VCaP (cell line): ENCODE results near the gene NT5C2.
A peak's percentile ranks its signal among the peaks of the same experiment; 100 is the strongest.
"Not testable (repeated sequence)": the region's sequence is repeated elsewhere in the genome, so short reads cannot be mapped to it uniquely, and the experiment has no call there.

ENCODE experiments used
- H3K27ac ChIP-seq: fragments of 450-650 bp; 2 replicates; pipeline ENCODE4 v1.5.1; 2017
- TF ChIP-seq, protein P1 (sequence below): fragments of 450-650 bp; conservative IDR thresholded peaks from 2 replicates; pipeline ENCODE4 v1.5.1; 2017; ENCODE audit warnings: mild to moderate bottlenecking, moderate library complexity

The NT5C2 gene

DNA sequence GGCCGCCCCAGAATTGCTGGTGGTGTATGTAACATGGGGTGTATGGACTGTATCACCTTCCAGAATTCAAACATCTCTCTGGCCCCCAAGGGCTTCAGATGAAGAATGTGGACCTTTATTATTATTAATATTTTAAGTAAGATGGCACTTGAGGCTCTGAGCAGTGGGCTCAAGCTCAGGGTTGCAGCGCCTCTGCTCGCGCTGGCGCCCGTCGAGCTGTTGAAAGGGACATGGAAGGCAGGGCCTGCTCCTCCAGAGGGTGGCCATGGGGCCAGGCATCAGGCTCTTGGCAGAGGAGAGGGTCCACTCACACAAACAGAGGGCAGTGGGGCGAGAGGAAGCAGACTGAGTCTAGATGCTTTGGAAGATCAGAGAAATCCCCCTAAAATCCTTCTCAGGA lies 120.2 kb downstream of the NT5C2 start:
- TF ChIP-seq, protein P1, sequence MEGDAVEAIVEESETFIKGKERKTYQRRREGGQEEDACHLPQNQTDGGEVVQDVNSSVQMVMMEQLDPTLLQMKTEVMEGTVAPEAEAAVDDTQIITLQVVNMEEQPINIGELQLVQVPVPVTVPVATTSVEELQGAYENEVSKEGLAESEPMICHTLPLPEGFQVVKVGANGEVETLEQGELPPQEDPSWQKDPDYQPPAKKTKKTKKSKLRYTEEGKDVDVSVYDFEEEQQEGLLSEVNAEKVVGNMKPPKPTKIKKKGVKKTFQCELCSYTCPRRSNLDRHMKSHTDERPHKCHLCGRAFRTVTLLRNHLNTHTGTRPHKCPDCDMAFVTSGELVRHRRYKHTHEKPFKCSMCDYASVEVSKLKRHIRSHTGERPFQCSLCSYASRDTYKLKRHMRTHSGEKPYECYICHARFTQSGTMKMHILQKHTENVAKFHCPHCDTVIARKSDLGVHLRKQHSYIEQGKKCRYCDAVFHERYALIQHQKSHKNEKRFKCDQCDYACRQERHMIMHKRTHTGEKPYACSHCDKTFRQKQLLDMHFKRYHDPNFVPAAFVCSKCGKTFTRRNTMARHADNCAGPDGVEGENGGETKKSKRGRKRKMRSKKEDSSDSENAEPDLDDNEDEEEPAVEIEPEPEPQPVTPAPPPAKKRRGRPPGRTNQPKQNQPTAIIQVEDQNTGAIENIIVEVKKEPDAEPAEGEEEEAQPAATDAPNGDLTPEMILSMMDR, result no peak
- H3K27ac ChIP-seq, result no peak overlapping the region

DNA sequence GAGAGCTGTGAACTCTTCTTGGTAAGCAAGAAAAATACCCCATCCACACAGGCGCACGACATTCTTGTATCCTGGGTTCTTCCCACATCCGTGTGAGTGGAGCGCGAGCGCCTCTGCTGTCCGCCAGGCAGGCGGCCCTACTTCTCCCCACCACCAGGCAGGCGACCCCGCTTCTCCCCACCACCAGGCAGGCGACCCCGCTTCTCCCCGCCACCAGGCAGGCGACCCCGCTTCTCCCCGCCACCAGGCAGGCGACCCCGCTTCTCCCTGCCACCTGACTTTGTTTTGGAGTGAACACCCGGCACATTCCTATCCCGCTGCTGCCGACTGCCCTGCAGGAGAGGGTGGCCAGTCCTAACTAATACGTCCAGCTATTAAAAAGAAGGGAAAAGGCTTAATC lies 120.8 kb downstream of the NT5C2 start:
- TF ChIP-seq, protein P1, result no peak
- H3K27ac ChIP-seq, result no peak overlapping the region

DNA sequence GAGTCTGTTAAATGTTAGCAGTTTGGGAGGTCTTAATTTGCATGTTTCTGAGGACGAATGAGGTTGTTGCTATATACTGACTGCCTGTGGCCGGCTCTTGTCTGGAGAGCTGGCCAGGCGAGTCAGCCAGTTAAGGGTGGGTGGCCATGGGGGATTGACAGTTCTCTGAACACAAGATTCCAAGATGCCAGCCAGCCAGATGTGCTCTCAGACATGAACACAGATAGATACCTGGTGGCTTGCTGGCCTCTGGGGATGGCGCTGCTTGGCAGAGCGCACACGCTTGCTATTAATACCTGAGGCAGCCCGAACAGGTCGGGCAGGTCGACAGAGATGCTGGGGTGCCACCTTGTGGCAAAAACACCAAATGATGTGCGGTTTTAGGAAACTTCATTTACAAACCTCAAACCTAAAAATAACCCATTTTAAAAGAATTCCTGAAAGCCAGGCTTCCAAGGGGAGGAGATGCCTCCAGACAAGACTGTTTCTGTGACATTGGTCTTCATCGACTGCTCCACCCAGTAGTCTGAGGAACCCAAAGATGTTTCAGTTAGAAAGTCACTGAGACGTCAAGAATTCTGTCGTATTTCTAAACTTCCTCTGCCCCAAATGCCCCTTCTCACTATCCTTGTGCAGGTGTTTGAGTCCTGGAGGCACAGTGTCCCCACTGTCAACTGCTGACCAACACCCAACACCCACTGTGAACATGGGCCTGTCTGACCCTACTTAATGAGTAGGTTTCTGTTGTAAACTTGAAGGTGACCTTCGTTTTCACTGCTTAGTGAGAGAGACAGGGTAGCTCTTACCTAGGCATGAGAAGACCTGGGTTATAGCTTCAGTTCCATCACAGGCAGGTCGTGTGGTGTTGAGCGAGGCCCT lies 123.4 kb downstream of the NT5C2 start:
- TF ChIP-seq, protein P1, result peak; percentile 86
- no peak overlapping the region for H3K27ac ChIP-seq

DNA sequence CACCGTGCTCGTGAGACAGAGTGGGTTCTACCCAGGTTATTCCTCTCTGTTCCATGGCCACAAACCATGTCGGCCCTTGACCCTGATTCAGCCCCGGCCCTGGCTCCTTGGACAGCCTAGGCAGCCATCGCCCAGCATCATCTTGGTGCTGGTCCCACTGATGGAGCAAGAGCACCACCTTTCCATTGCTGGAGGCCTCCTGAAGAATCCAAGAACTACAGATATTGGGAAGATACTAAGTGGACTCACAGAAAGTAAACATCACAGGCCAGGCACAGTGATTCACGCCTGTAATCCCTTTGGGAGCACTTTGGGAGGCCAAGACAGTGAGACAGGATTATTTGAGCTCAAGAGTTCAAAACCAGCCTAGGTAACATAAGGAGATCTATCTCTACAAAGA lies 125.1 kb downstream of the NT5C2 start:
- H3K27ac ChIP-seq, result no peak overlapping the region
- TF ChIP-seq, protein P1, result no peak

DNA sequence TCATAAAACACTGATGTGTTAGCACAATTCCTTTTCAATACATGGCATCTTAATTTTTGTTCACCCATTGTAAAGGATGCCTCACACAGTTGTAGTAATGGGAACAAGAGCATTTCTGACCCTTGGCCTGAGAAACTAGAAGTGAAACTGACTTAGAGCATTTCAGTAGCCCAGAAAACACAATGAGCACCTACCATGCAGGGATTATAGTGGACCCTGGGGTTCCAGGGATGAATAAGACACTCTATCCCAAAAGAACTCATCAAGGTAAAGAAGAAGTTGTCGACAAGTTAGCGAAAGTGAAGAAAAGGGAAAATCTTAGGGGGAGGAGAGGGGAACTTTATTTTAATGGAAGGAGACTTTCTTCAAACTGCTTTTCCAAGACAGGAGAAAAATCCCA lies 125.6 kb downstream of the NT5C2 start:
- TF ChIP-seq, protein P1, result no peak
- H3K27ac ChIP-seq, result no peak overlapping the region

DNA sequence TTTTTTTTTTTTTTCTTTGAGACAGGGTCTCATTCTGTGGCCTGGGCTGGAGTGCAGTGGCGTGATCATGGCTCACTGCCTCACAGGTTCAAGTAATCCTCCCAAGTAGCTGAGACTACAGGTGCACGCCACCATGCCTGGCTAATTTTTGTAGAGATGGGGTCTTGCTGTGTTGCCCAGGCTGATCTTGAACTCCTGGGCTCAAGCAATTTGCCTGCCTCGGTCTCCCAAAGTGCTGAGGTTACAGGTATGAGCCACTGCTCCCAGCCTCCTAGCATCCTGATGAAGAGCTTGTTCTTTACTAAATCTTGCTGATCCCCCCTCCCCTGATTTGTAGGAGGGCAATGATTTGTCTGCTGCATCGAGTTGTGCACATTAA lies 126.0 kb downstream of the NT5C2 start:
- H3K27ac ChIP-seq, result not testable (repeated sequence)

DNA sequence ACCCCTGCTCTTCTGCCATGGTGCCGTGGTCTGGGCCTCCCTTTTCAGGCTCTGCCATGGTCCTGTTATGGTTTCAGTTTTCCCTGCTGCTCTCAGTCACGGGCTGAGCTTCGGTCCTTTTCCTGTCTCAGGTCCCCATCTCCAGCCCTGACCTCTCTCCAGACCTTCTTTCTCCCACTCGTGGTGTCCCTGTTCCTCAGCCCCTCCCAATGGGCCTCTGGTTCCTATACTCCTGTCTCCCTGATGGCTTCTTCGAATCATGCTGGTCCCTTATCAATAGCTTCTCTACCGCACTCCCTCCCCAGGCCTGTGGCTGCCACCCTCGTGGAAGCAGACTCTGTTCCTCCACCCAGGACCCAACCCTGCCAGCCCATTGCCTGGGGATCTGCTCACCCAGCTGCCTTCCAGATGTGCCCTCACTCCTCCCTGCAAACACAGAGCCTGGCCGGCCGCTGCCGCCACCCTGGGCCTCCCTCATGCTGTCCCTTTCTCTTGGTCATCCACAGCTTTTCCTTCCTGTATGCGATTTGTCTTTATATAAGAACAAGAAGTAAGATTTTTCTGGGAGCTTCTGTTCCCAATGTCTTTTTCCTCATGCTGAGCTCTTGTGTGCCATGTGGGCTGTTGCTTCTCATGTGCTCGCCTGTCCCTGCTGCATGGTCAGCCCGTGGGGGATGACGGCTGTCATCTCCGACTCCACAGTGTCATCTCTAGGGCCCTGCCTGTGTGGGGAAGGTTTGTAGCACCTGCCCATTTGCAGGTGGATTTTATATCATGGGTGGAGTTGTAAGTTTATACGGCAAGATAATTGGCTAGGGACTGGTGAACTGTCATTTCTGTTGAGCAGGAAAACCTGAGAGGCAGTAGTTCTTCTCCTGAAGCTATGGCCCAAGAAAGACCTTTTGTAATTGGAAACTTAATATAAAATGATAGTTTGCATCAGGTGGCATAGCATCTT lies 126.7 kb downstream of the NT5C2 start:
- TF ChIP-seq, protein P1, result no peak
- H3K27ac ChIP-seq, result no peak overlapping the region
